BE2C (cell line): ENCODE results near the gene NOSIP. TPM values are rescaled to one million over a fixed set of nuclear protein-coding genes. Genes with fewer than 3 reads are reported as not detected.
"Not testable (repeated sequence)": the region's sequence is repeated elsewhere in the genome, so short reads cannot be mapped to it uniquely, and the experiment has no call there.

Experiments used
- DNase-seq: peaks from one replicate; pipeline ENCODE4 v3.0.0-alpha.2; 2020
- H3K27me3 ChIP-seq: fragments of 250-450 bp; sonication (Bioruptor Pico); 2 replicates; pipeline ENCODE4 v1.5.1; 2020; ENCODE audit warnings: mild to moderate bottlenecking
- H3K36me3 ChIP-seq: fragments of 250-450 bp; sonication (Bioruptor Pico); 2 replicates; pipeline ENCODE4 v1.5.1; 2020; ENCODE audit warnings: mild to moderate bottlenecking
- H3K4me1 ChIP-seq: fragments of 250-450 bp; sonication (Bioruptor Pico); 2 replicates; pipeline ENCODE4 v1.5.1; 2020
- H3K4me3 ChIP-seq: 2 replicates; pipeline ENCODE4 v1.5.1; 2011; ENCODE audit warnings: low read depth, low read length
- H3K9me3 ChIP-seq: fragments of 250-450 bp; sonication (Bioruptor Pico); 2 replicates; pipeline ENCODE4 v1.5.1; 2020
- CTCF ChIP-seq: IDR thresholded peaks from 2 replicates; pipeline ENCODE4 v1.5.1; 2012; ENCODE audit warnings: mild to moderate bottlenecking, low read depth, low read length
- polyA plus RNA-seq: library from polyadenylated mRNA; unstranded; fragments of >200 nt; gene quantifications from one replicate; pipeline ENCODE4 v1.2.1, GENCODE V29; 2012; ENCODE audit warnings: low read depth, missing spikeins; ENCODE audit not compliant: insufficient read length, insufficient read depth

Gene NOSIP
- 164 TPM for polyA plus RNA-seq

- Histone ChIP-seq H3K27me3 (no peaks in the 10 kb centered on the region), H3K4me3 (peak within 1 kb of the TSS; percentile 78), H3K4me1 (peaks cover 5% of the 10 kb centered on the region; the same call in 1 of the 2 replicates), H3K9me3 (no peaks in the 10 kb centered on the region), H3K36me3 (peaks cover 9% of the 10 kb centered on the region; the same call in 1 of the 2 replicates)
- TF ChIP-seq CTCF, result no peak
- peak; percentile 97 for DNase-seq
Observed at GRCh38 chr19:49580264-49581006, at the start of gene NOSIP. Gene NOSIP (minus strand): TSS chr19:49580556. CDS start chr19:49560691, 19,865 bp downstream.

GRCh38 chr19:49629659-49630058 lies 49.3 kb upstream of the NOSIP start:
- no peak for DNase-seq
- Histone ChIP-seq H3K4me1 (0 out of 2 replicates have a peak, but pooled peaks cover 4% of the 10 kb centered on the region), H3K27me3 (no peaks in the 10 kb centered on the region), H3K9me3 (no peaks in the 10 kb centered on the region), H3K4me3 (no peak overlapping the region), H3K36me3 (peaks cover 7% of the 10 kb centered on the region)
- no peak for TF ChIP-seq CTCF

- H3K9me3 ChIP-seq, result no peaks in the 10 kb centered on the region
- DNase-seq, result no peak
- H3K36me3 ChIP-seq, result peaks cover 15% of the 10 kb centered on the region
- H3K4me3 ChIP-seq, result no peak overlapping the region
- H3K27me3 ChIP-seq, result no peaks in the 10 kb centered on the region
- 0 out of 2 replicates have a peak, but pooled peaks cover 4% of the 10 kb centered on the region for H3K4me1 ChIP-seq
- TF ChIP-seq CTCF, result no peak
Observed at GRCh38 chr19:49626226-49626625, 45.9 kb upstream of the NOSIP start.

- DNase-seq, result no peak
- H3K4me3 ChIP-seq, result no peak overlapping the region
- no peaks in the 10 kb centered on the region for H3K9me3 ChIP-seq
- H3K36me3 ChIP-seq, result peaks cover 17% of the 10 kb centered on the region
- TF ChIP-seq CTCF, result no peak
- H3K27me3 ChIP-seq, result no peaks in the 10 kb centered on the region
- H3K4me1 ChIP-seq, result no peaks in the 10 kb centered on the region
Observed at GRCh38 chr19:49624967-49625910, 44.9 kb upstream of the NOSIP start.

GRCh38 chr19:49617860-49618259 lies 37.5 kb upstream of the NOSIP start:
- not testable (repeated sequence) for H3K4me3 ChIP-seq, DNase-seq, H3K9me3 ChIP-seq, H3K4me1 ChIP-seq, H3K27me3 ChIP-seq
- H3K36me3 ChIP-seq, result peaks cover 47% of the 10 kb centered on the region

- no peak for TF ChIP-seq CTCF
- no peaks in the 10 kb centered on the region for H3K27me3 ChIP-seq
- no peaks in the 10 kb centered on the region for H3K4me1 ChIP-seq
- DNase-seq, result no peak
- no peaks in the 10 kb centered on the region for H3K9me3 ChIP-seq
- H3K36me3 ChIP-seq, result peaks cover 47% of the 10 kb centered on the region
- H3K4me3 ChIP-seq, result no peak overlapping the region
Observed at GRCh38 chr19:49616945-49617344, 36.6 kb upstream of the NOSIP start.
